Measurements from ENCODE around the gene TEP1. TPM values are rescaled to one million over a fixed set of nuclear protein-coding genes. Genes with fewer than 3 reads are reported as not detected.

The TEP1 gene
- total and polyA plus RNA-seq, 10 of the 15 experiments (the other 5 are each of a cell fraction or from before 2014, with no cell fraction given), result 3.3 to 29.7 (median 16.8) TPM

DNA sequence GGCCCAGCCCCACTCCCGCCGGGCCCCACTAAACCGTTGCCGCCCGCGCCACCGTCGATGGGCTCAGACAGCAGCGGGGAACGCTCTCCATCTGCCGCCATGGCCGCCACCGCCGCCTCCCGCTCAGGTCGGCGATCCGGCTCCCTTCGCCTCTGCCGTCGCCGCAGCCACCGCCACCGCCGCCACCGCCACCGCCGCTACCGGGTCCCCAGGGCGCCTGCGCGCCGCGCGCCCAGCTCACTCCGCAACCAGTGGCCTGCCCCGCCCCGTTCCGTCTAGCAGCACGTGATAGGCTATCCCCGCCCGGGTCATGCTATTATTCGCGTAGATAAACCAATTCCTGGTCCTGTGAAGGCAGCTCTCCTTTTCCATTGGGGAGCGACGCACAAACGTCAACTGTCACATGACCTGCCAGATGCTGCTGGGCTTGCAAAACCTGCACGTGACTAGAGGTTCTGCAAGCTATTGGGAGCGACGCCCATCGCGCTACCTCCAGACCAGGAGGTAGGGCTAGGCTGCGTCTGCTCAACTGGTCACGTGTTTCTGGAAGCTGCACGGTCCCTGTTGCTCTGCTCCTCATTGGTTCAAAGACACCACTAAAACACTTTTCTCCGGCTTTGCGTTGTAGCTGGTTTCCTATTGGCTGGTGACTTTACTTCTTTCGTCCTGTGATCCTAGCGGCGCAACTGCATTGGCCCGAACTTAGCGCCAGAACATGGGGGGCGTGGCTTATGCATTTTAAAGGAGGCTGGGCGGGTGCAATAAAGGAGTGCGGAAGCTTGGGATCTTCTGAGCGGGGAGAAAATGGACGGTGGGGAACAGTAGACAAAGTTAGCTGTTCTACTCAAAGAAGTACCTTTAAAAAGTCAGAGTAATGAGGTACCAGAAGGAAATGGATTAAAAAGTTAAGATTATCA is 48.2 kb upstream of the TEP1 start, which contains the start of gene PIP4P1 (continued):
- TF ChIP-seq, protein P1, sequence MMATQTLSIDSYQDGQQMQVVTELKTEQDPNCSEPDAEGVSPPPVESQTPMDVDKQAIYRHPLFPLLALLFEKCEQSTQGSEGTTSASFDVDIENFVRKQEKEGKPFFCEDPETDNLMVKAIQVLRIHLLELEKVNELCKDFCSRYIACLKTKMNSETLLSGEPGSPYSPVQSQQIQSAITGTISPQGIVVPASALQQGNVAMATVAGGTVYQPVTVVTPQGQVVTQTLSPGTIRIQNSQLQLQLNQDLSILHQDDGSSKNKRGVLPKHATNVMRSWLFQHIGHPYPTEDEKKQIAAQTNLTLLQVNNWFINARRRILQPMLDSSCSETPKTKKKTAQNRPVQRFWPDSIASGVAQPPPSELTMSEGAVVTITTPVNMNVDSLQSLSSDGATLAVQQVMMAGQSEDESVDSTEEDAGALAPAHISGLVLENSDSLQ (IDR thresholded peaks at IDR 0.05), result peak; percentile 88
- TF ChIP-seq ZNF687 (IDR thresholded peaks at IDR 0.05), result peak; percentile 40; the same call in 1 of the 2 replicates
- 0 out of 2 replicates have a peak, but pooled peaks have one; percentile 57 for TF ChIP-seq NR2F1 (conservative IDR thresholded peaks at IDR 0.05)
- TF ChIP-seq YBX1 (IDR thresholded peaks at IDR 0.05), result no peak
